ENCODE measurements around the gene PPFIA1.

The PPFIA1 gene

GRCh38 chr11:70415642-70416395, 145.3 kb downstream of the PPFIA1 start:
- Histone ChIP-seq H3K4me2 (ENCODE audit: low read length, poor library complexity, severe bottlenecking) (peak overlapping the region; percentile 20), H2AK5ac (ENCODE audit: low read length, severe bottlenecking) (peak overlapping the region; percentile 83)

GRCh38 chr11:70416881-70417280, 146.4 kb downstream of the PPFIA1 start:
- Histone ChIP-seq H2AK5ac (ENCODE audit: low read length, severe bottlenecking) (peak overlapping the region; percentile 82), H3K4me3 (ENCODE audit: insufficient read depth in 1 of 2, low read depth in 1 of 2, low read length in 2 of 2) (no peak overlapping the region), H4K8ac (ENCODE audit: low read length) (no peak overlapping the region), H2BK12ac (ENCODE audit: low read length in 2 of 2) (no peak overlapping the region), H2BK120ac (ENCODE audit: low read depth, low read length) (no peak overlapping the region), H3K36me3 (ENCODE audit: control insufficient read depth in 1 of 2, insufficient read depth in 2 of 2, low read depth in 1 of 2, low read length in 2 of 2) (peaks cover 77 to 94% of the 10 kb centered on the region in 2 experiments), H3K14ac (ENCODE audit: low read length in 2 of 2) (no peak overlapping the region), H3K4me2 (ENCODE audit: low read length, poor library complexity, severe bottlenecking) (no peak overlapping the region), H4K91ac (ENCODE audit: low read length) (no peak overlapping the region), H3K4ac (ENCODE audit: low read depth in 1 of 2, low read length in 2 of 2) (no peak overlapping the region), H3K9ac (ENCODE audit: low read length) (no peak overlapping the region), H2AFZ (ENCODE audit: low read depth, low read length) (no peak overlapping the region), H3K27me3 (ENCODE audit: control insufficient read depth in 1 of 2, insufficient read depth in 1 of 2, low read length in 2 of 2) (no peaks in the 10 kb centered on the region), H3K23ac (ENCODE audit: low read length in 2 of 2) (no peak overlapping the region), H3K79me1 (replicated peaks; ENCODE audit: low read length, poor library complexity, severe bottlenecking) (peaks cover 26% of the 10 kb centered on the region), H3K9me3 (ENCODE audit: control insufficient read depth, low read length) (no peaks in the 10 kb centered on the region), H3K27ac (ENCODE audit: low read length, poor library complexity, severe bottlenecking) (peak overlapping the region; percentile 96), H3K18ac (ENCODE audit: low read depth in 1 of 2, low read length in 2 of 2) (no peak overlapping the region), H3K4me1 (ENCODE audit: control insufficient read depth, insufficient read depth, low read depth, low read length) (peaks cover 46% of the 10 kb centered on the region), H2BK5ac (ENCODE audit: low read depth, low read length, poor library complexity, severe bottlenecking) (no peak overlapping the region), H2BK15ac (ENCODE audit: low read depth, poor library complexity, severe bottlenecking) (no peak overlapping the region)
- DNase-seq, result no peak
- 96% methylated on average over 20 of the region's 20 CpGs for WGBS

More at GRCh38 chr11:70415642-70416395, 145.3 kb downstream of the PPFIA1 start:
- WGBS, result 96% methylated on average over 25 of the region's 25 CpGs
- H4K91ac ChIP-seq (ENCODE audit: low read length), result no peak overlapping the region
- peaks cover 27% of the 10 kb centered on the region for H3K79me1 ChIP-seq (replicated peaks; ENCODE audit: low read length, poor library complexity, severe bottlenecking)
- H3K18ac ChIP-seq (ENCODE audit: low read depth in 1 of 2, low read length in 2 of 2), result no peak overlapping the region
- no peak overlapping the region for H2BK15ac ChIP-seq (ENCODE audit: low read depth, poor library complexity, severe bottlenecking)
- peaks cover 40% of the 10 kb centered on the region for H3K4me1 ChIP-seq (ENCODE audit: control insufficient read depth, insufficient read depth, low read depth, low read length)
- H3K27ac ChIP-seq (ENCODE audit: low read length, poor library complexity, severe bottlenecking), result peak overlapping the region; percentile 96
- no peak overlapping the region for H3K23ac ChIP-seq (ENCODE audit: low read length in 2 of 2)
- no peak overlapping the region for H4K8ac ChIP-seq (ENCODE audit: low read length)
- peak overlapping the region; percentile 32 for H3K9ac ChIP-seq (ENCODE audit: low read length)
- no peak overlapping the region for H3K4me3 ChIP-seq (ENCODE audit: insufficient read depth in 1 of 2, low read depth in 1 of 2, low read length in 2 of 2)
- H2BK5ac ChIP-seq (ENCODE audit: low read depth, low read length, poor library complexity, severe bottlenecking), result peak overlapping the region; percentile 90
- no peak for DNase-seq
- H2AFZ ChIP-seq (ENCODE audit: low read depth, low read length), result no peak overlapping the region
- no peak overlapping the region for H3K4ac ChIP-seq (ENCODE audit: low read depth in 1 of 2, low read length in 2 of 2)
- peaks cover 78 to 94% of the 10 kb centered on the region in 2 experiments for H3K36me3 ChIP-seq (ENCODE audit: control insufficient read depth in 1 of 2, insufficient read depth in 2 of 2, low read depth in 1 of 2, low read length in 2 of 2)
- H3K14ac ChIP-seq (ENCODE audit: low read length in 2 of 2), result no peak overlapping the region
- no peaks in the 10 kb centered on the region for H3K27me3 ChIP-seq (ENCODE audit: control insufficient read depth in 1 of 2, insufficient read depth in 1 of 2, low read length in 2 of 2)
- H2BK120ac ChIP-seq (ENCODE audit: low read depth, low read length), result no peak overlapping the region
- H2BK12ac ChIP-seq (ENCODE audit: low read length in 2 of 2), result no peak overlapping the region
- no peaks in the 10 kb centered on the region for H3K9me3 ChIP-seq (ENCODE audit: control insufficient read depth, low read length)

- no peak overlapping the region for H3K4ac ChIP-seq (ENCODE audit: low read depth in 1 of 2, low read length in 2 of 2)
- no peak overlapping the region for H2BK15ac ChIP-seq (ENCODE audit: low read depth, poor library complexity, severe bottlenecking)
- H2AK5ac ChIP-seq (ENCODE audit: low read length, severe bottlenecking), result peak overlapping the region; percentile 78
- H4K8ac ChIP-seq (ENCODE audit: low read length), result peak overlapping the region; percentile 15
- no peak for DNase-seq
- 95% methylated on average over 11 of the region's 12 CpGs for WGBS
- no peak overlapping the region for H3K14ac ChIP-seq (ENCODE audit: low read length in 2 of 2)
- peaks cover 77 to 94% of the 10 kb centered on the region in 2 experiments for H3K36me3 ChIP-seq (ENCODE audit: control insufficient read depth in 1 of 2, insufficient read depth in 2 of 2, low read depth in 1 of 2, low read length in 2 of 2)
- H3K18ac ChIP-seq (ENCODE audit: low read depth in 1 of 2, low read length in 2 of 2), result no peak overlapping the region
- H4K91ac ChIP-seq (ENCODE audit: low read length), result peak overlapping the region; percentile 53
- H2BK12ac ChIP-seq (ENCODE audit: low read length in 2 of 2), result no peak overlapping the region
- no peak overlapping the region for H3K9ac ChIP-seq (ENCODE audit: low read length)
- H2BK120ac ChIP-seq (ENCODE audit: low read depth, low read length), result no peak overlapping the region
- no peak overlapping the region for H2AFZ ChIP-seq (ENCODE audit: low read depth, low read length)
- H3K4me1 ChIP-seq (ENCODE audit: control insufficient read depth, insufficient read depth, low read depth, low read length), result peaks cover 48% of the 10 kb centered on the region
- H2BK5ac ChIP-seq (ENCODE audit: low read depth, low read length, poor library complexity, severe bottlenecking), result no peak overlapping the region
- no peak overlapping the region for H3K4me3 ChIP-seq (ENCODE audit: insufficient read depth in 1 of 2, low read depth in 1 of 2, low read length in 2 of 2)
- no peak overlapping the region for H3K4me2 ChIP-seq (ENCODE audit: low read length, poor library complexity, severe bottlenecking)
- peak overlapping the region; percentile 10 for H3K27ac ChIP-seq (ENCODE audit: low read length, poor library complexity, severe bottlenecking)
- no peaks in the 10 kb centered on the region for H3K9me3 ChIP-seq (ENCODE audit: control insufficient read depth, low read length)
- H3K79me1 ChIP-seq (replicated peaks; ENCODE audit: low read length, poor library complexity, severe bottlenecking), result peaks cover 27% of the 10 kb centered on the region
- no peaks in the 10 kb centered on the region for H3K27me3 ChIP-seq (ENCODE audit: control insufficient read depth in 1 of 2, insufficient read depth in 1 of 2, low read length in 2 of 2)
- H3K23ac ChIP-seq (ENCODE audit: low read length in 2 of 2), result no peak overlapping the region
Measured at GRCh38 chr11:70418130-70418529, 147.6 kb downstream of the PPFIA1 start.

- H2AFZ ChIP-seq (ENCODE audit: low read depth, low read length), result no peak overlapping the region
- 97% methylated on average over 14 of the region's 17 CpGs for WGBS
Measured at GRCh38 chr11:70419307-70420007, 149.0 kb downstream of the PPFIA1 start.

More at GRCh38 chr11:70419307-70420007, 149.0 kb downstream of the PPFIA1 start:
- Histone ChIP-seq H3K4me3 (ENCODE audit: insufficient read depth in 1 of 2, low read depth in 1 of 2, low read length in 2 of 2) (no peak overlapping the region), H3K14ac (ENCODE audit: low read length in 2 of 2) (no peak overlapping the region), H2BK12ac (ENCODE audit: low read length in 2 of 2) (no peak overlapping the region), H2BK5ac (ENCODE audit: low read depth, low read length, poor library complexity, severe bottlenecking) (no peak overlapping the region), H3K23ac (ENCODE audit: low read length in 2 of 2) (no peak overlapping the region), H3K9me3 (ENCODE audit: control insufficient read depth, low read length) (no peaks in the 10 kb centered on the region), H3K9ac (ENCODE audit: low read length) (no peak overlapping the region), H3K4me2 (ENCODE audit: low read length, poor library complexity, severe bottlenecking) (no peak overlapping the region), H3K79me1 (replicated peaks; ENCODE audit: low read length, poor library complexity, severe bottlenecking) (peaks cover 28% of the 10 kb centered on the region), H3K36me3 (ENCODE audit: control insufficient read depth in 1 of 2, insufficient read depth in 2 of 2, low read depth in 1 of 2, low read length in 2 of 2) (peaks cover 76 to 96% of the 10 kb centered on the region in 2 experiments), H4K91ac (ENCODE audit: low read length) (no peak overlapping the region), H2AK5ac (ENCODE audit: low read length, severe bottlenecking) (peak overlapping the region; percentile 80), H3K4ac (ENCODE audit: low read depth in 1 of 2, low read length in 2 of 2) (no peak overlapping the region), H4K8ac (ENCODE audit: low read length) (no peak overlapping the region), H3K18ac (ENCODE audit: low read depth in 1 of 2, low read length in 2 of 2) (no peak overlapping the region), H2BK15ac (ENCODE audit: low read depth, poor library complexity, severe bottlenecking) (no peak overlapping the region), H3K27me3 (ENCODE audit: control insufficient read depth in 1 of 2, insufficient read depth in 1 of 2, low read length in 2 of 2) (no peaks in the 10 kb centered on the region), H3K27ac (ENCODE audit: low read length, poor library complexity, severe bottlenecking) (peak overlapping the region; percentile 41), H2BK120ac (ENCODE audit: low read depth, low read length) (no peak overlapping the region), H3K4me1 (ENCODE audit: control insufficient read depth, insufficient read depth, low read depth, low read length) (peaks cover 56% of the 10 kb centered on the region)
- no peak for DNase-seq

Data from mesenchymal stem cell (in vitro differentiated cells and primary cell).